MCF 10A (cell line): ENCODE results near the gene BORCS5. TPM values are rescaled to one million over a fixed set of nuclear protein-coding genes. Genes with fewer than 3 reads are reported as not detected.

Source experiments
- BruUV-seq: library from RNA; stranded (reverse); fragments of 400-500 nt; replicated peaks from 2 replicates; lab custom pipeline; 2021; lab: Mats Ljungman, UMichigan
- CTCF ChIA-PET: fragments of 300-600 bp; sonication (Branson Sonifier 250); formaldehyde crosslinking; extraction: SDS; loops from one replicate; lab custom pipeline; 2021; ENCODE audit warnings: antibody characterized with exemption, inconsistent platforms; lab: Yijun Ruan, JAX
- POLR2A ChIA-PET: fragments of 300-600, 350-650 bp; sonication (Branson Sonifier 250); formaldehyde crosslinking; extraction: SDS; loops from one replicate; lab custom pipeline; 2020; ENCODE audit warnings: antibody characterized with exemption, inconsistent platforms; lab: Yijun Ruan, JAX
- DNase-seq: peaks from one replicate; pipeline ENCODE4 v3.0.0-alpha.2; 2018; ENCODE audit not compliant: unreplicated experiment
- H3K27ac Mint-ChIP-seq: one replicate; pipeline ENCODE4 v1.8.0; 2022; ENCODE audit warnings: mild to moderate bottlenecking, low read depth, mixed read lengths; ENCODE audit not compliant: unreplicated experiment
- H3K27me3 Mint-ChIP-seq: one replicate; pipeline ENCODE4 v1.8.0; 2022; ENCODE audit warnings: mixed read lengths; ENCODE audit not compliant: insufficient read depth, unreplicated experiment
- H3K36me3 Mint-ChIP-seq: one replicate; pipeline ENCODE4 v1.8.0; 2022; ENCODE audit warnings: mild to moderate bottlenecking, moderate library complexity, mixed read lengths; ENCODE audit not compliant: insufficient read depth, unreplicated experiment
- H3K4me1 Mint-ChIP-seq: one replicate; pipeline ENCODE4 v1.8.0; 2022; ENCODE audit warnings: mixed read lengths; ENCODE audit not compliant: insufficient read depth, unreplicated experiment
- H3K4me3 Mint-ChIP-seq: one replicate; pipeline ENCODE4 v1.8.0; 2022; ENCODE audit warnings: mild to moderate bottlenecking, moderate library complexity, mixed read lengths; ENCODE audit not compliant: unreplicated experiment
- H3K9me3 Mint-ChIP-seq: one replicate; pipeline ENCODE4 v1.8.0; 2022; ENCODE audit warnings: mixed read lengths; ENCODE audit not compliant: unreplicated experiment
- CTCF ChIP-seq: fragments of 200-600 bp; IDR thresholded peaks from one replicate; pipeline ENCODE4 v1.8.0; 2022; ENCODE audit warnings: antibody characterized with exemption, mild to moderate bottlenecking; ENCODE audit not compliant: unreplicated experiment
- intact Hi-C: fragments of 100-400 bp; cut with micrococcal nuclease; formaldehyde crosslinking; loops from 2 replicates; pipeline ENCODE4 v1.14.1; 2022
- total RNA-seq: library from RNA; stranded (reverse); gene quantifications from 2 replicates; pipeline ENCODE4 v1.2.3, GENCODE V29; 2022

Gene BORCS5
- total RNA-seq, 1 experiment from 2014 or later = 11.0 TPM

GRCh38 chr12:12392413-12392812 is 35.5 kb downstream of the BORCS5 start:
- BruUV-seq = no TSS peak
- CTCF ChIA-PET = interaction anchor here (0.7 kb wide), 1 partner anchor 327 kb away, joined by 3 read pairs; no protein-coding TSS in a partner anchor
- H3K4me1 Mint-ChIP-seq = peaks cover 5% of the 10 kb centered on the region
- no peaks in the 10 kb centered on the region for H3K36me3 Mint-ChIP-seq
- no peak for DNase-seq
- POLR2A ChIA-PET = no interaction called here
- intact Hi-C loops = no loop called here
- H3K27me3 Mint-ChIP-seq = no peaks in the 10 kb centered on the region
- no peak overlapping the region for H3K4me3 Mint-ChIP-seq
- no peaks in the 10 kb centered on the region for H3K9me3 Mint-ChIP-seq
- no peak overlapping the region for H3K27ac Mint-ChIP-seq
- no peak for TF ChIP-seq CTCF

GRCh38 chr12:12393171-12393570 is 36.3 kb downstream of the BORCS5 start:
- DNase-seq = no peak
- Mint-ChIP-seq H3K9me3 (no peaks in the 10 kb centered on the region), H3K27me3 (no peaks in the 10 kb centered on the region), H3K27ac (no peak overlapping the region), H3K36me3 (no peaks in the 10 kb centered on the region), H3K4me3 (no peak overlapping the region), H3K4me1 (peaks cover 6% of the 10 kb centered on the region)
- TF ChIP-seq CTCF = no peak
- ChIA-PET POLR2A (interaction anchor here (1.5 kb wide), 1 partner anchor 304 kb away, joined by 5 read pairs; no protein-coding TSS in a partner anchor), CTCF (no interaction called here)
- no TSS peak for BruUV-seq
- intact Hi-C loops = no loop called here

- BruUV-seq = no TSS peak
- Mint-ChIP-seq H3K4me3 (no peak overlapping the region), H3K27ac (no peak overlapping the region), H3K27me3 (no peaks in the 10 kb centered on the region), H3K4me1 (peaks cover 18% of the 10 kb centered on the region), H3K9me3 (no peaks in the 10 kb centered on the region), H3K36me3 (no peaks in the 10 kb centered on the region)
- no peak for TF ChIP-seq CTCF
- POLR2A ChIA-PET = interaction anchor here (2.5 to 3.0 kb wide), 2 partner anchors 9 to 319 kb away, joined by 6 to 33 read pairs; no protein-coding TSS in a partner anchor
- no peak for DNase-seq
- intact Hi-C loops = loop anchor here (5.0 kb wide), 1 partner anchor 36 kb away; no protein-coding TSS in a partner anchor
- CTCF ChIA-PET = interaction anchor here (0.7 to 1.7 kb wide), 3 partner anchors 40 to 307 kb away, joined by 3 to 7 read pairs (median 3); no protein-coding TSS in a partner anchor
Observed at GRCh38 chr12:12396694-12397093, 39.8 kb downstream of the BORCS5 start.

- ChIA-PET CTCF (interaction anchor here (0.7 to 1.7 kb wide), 10 partner anchors 7 to 307 kb away, joined by 3 to 7 read pairs (median 3); no protein-coding TSS in a partner anchor), POLR2A (interaction anchor here (1.0 to 4.2 kb wide), 13 partner anchors 10 to 324 kb away, joined by 4 to 33 read pairs (median 7); no protein-coding TSS in a partner anchor)
- BruUV-seq = no TSS peak
- no peak for DNase-seq
- Mint-ChIP-seq H3K4me1 (peaks cover 18% of the 10 kb centered on the region), H3K27ac (no peak overlapping the region), H3K36me3 (no peaks in the 10 kb centered on the region), H3K4me3 (no peak overlapping the region), H3K9me3 (no peaks in the 10 kb centered on the region), H3K27me3 (no peaks in the 10 kb centered on the region)
- TF ChIP-seq CTCF = no peak
- intact Hi-C loops = loop anchor here (5.0 kb wide), 1 partner anchor 35 kb away; no protein-coding TSS in a partner anchor
Observed at GRCh38 chr12:12397184-12397583, 40.3 kb downstream of the BORCS5 start.
